Dermis microvascular lymphatic vessel endothelial cell (primary cell): ENCODE data around the gene DNAJC18. TPM values are rescaled to one million over a fixed set of nuclear protein-coding genes. Genes with fewer than 3 reads are reported as not detected.
"Not testable (repeated sequence)": the region's sequence is repeated elsewhere in the genome, so short reads cannot be mapped to it uniquely, and the experiment has no call there.

Source experiments
- DNase-seq, 2 donors: peaks; one replicate each; pipeline versions ENCODE4 v3.0.0 to v3.0.0-alpha.2; 2010; ENCODE audit warnings: low read depth in 2 of 2
- total RNA-seq: library from RNA; depleted of rRNA; stranded (reverse); fragments of >200 nt; gene quantifications from 2 replicates; pipeline ENCODE4 v1.2.1, GENCODE V29; 2014

DNAJC18 gene
- total RNA-seq, 1 donor from 2014 or later: 5.9 TPM

GRCh38 chr5:139430015-139430414 lies 9.3 kb downstream of the DNAJC18 start:
- DNase-seq: no peak

GRCh38 chr5:139426203-139426885 lies 13.0 kb downstream of the DNAJC18 start:
- no peak for DNase-seq

GRCh38 chr5:139425497-139425896 lies 13.8 kb downstream of the DNAJC18 start:
- no peak for DNase-seq

- peak; percentile 62 to 77 for DNase-seq
Measured at GRCh38 chr5:139422307-139422893, 16.9 kb downstream of the DNAJC18 start.

GRCh38 chr5:139419226-139420192 lies 19.8 kb downstream of the DNAJC18 start:
- peak in 1 of 2 donors; percentile 39 for DNase-seq

- DNase-seq: peak in 1 of 2 donors; percentile 21
Measured at GRCh38 chr5:139418793-139419192, 20.5 kb downstream of the DNAJC18 start.

- DNase-seq: peak in 1 of 2 donors; percentile 26
Measured at GRCh38 chr5:139417214-139417613, 22.1 kb downstream of the DNAJC18 start.

- DNase-seq: no peak
Measured at GRCh38 chr5:139416651-139417050, 22.7 kb downstream of the DNAJC18 start.

- no peak for DNase-seq
Measured at GRCh38 chr5:139415869-139416268, 23.5 kb downstream of the DNAJC18 start.

- peak; percentile 81 to 91 for DNase-seq
Measured at GRCh38 chr5:139415221-139415861, 24.0 kb downstream of the DNAJC18 start.

GRCh38 chr5:139414581-139415130 lies 24.7 kb downstream of the DNAJC18 start:
- peak; percentile 37 to 38 for DNase-seq

- no peak for DNase-seq
Measured at GRCh38 chr5:139413963-139414362, 25.4 kb downstream of the DNAJC18 start.

- DNase-seq: no peak
Measured at GRCh38 chr5:139413153-139413552, 26.2 kb downstream of the DNAJC18 start.

GRCh38 chr5:139410993-139411828 lies 28.1 kb downstream of the DNAJC18 start:
- no peak for DNase-seq

GRCh38 chr5:139410121-139410992 lies 29.0 kb downstream of the DNAJC18 start:
- no peak for DNase-seq

- not testable (repeated sequence) for DNase-seq
Measured at GRCh38 chr5:139409116-139409515, 30.2 kb downstream of the DNAJC18 start.

- DNase-seq: no peak
Measured at GRCh38 chr5:139408191-139408590, 31.1 kb downstream of the DNAJC18 start.

GRCh38 chr5:139407517-139407916 lies 31.8 kb downstream of the DNAJC18 start:
- no peak for DNase-seq

- no peak for DNase-seq
Measured at GRCh38 chr5:139406963-139407362, 32.4 kb downstream of the DNAJC18 start.
